Thoracic aorta (tissue), 2 donors: ENCODE measurements around the gene WDR82. TPM values are rescaled to one million over a fixed set of nuclear protein-coding genes. Genes with fewer than 3 reads are reported as not detected.

Experiments used
- ATAC-seq: fragments of 150-250 bp; one replicate; pipeline ENCODE4 v1.8.0; 2017; ENCODE audit warnings: low read depth; ENCODE audit not compliant: insufficient number of reproducible peaks, low FRiP score
- DNase-seq: peaks from one replicate; pipeline ENCODE4 v3.0.0-alpha.2; 2020; ENCODE audit warnings: low spot score
- H3K27ac ChIP-seq, 2 donors: fragments of 200-600 bp; sonication (generic); 1 replicate in 1 of 2; 2 replicates in 1 of 2; pipeline ENCODE4 v1.5.1; 2016; ENCODE audit warnings: mild to moderate bottlenecking in 2 of 2, moderate library complexity in 2 of 2
- H3K27me3 ChIP-seq: fragments of 200-600 bp; sonication (generic); replicated peaks from 2 replicates; pipeline ENCODE4 v1.6.0; 2016; ENCODE audit warnings: mild to moderate bottlenecking; ENCODE audit not compliant: insufficient read depth
- H3K36me3 ChIP-seq: fragments of 200-600 bp; sonication (generic); one replicate; pipeline ENCODE4 v1.5.1; 2016
- H3K4me1 ChIP-seq, 2 donors: fragments of 200-600 bp; sonication (generic); 1 replicate in 1 of 2; 2 replicates in 1 of 2; pipeline versions ENCODE4 v1.5.1 to v1.6.0; 2016; ENCODE audit warnings: low read depth in 2 of 2, mild to moderate bottlenecking in 1 of 2; ENCODE audit not compliant: control insufficient read depth in 1 of 2
- H3K4me3 ChIP-seq: fragments of 200-600 bp; sonication (generic); 2 replicates; pipeline ENCODE4 v1.5.1; 2016; ENCODE audit warnings: mild to moderate bottlenecking
- H3K9me3 ChIP-seq: fragments of 200-600 bp; sonication (generic); 2 replicates; pipeline ENCODE4 v1.5.1; 2016
- CTCF ChIP-seq: fragments of 200-600 bp; sonication (generic); IDR thresholded peaks from one replicate; pipeline ENCODE4 v1.5.1; 2019; ENCODE audit warnings: antibody characterized with exemption
- total RNA-seq, 2 donors: library from RNA; depleted of rRNA; stranded (reverse); fragments of >200 nt; gene quantifications; one replicate each; pipeline versions ENCODE4 v1.1.0 to v1.2.3, GENCODE V29; 2016

WDR82 gene
- total RNA-seq, 2 donors from 2014 or later: 44.5 to 66.2 TPM

- Histone ChIP-seq H3K4me3 (no peak overlapping the region), H3K9me3 (no peaks in the 10 kb centered on the region), H3K36me3 (peaks cover 11% of the 10 kb centered on the region), H3K27ac (no peak overlapping the region), H3K4me1 (peaks cover under 1 to 6% of the 10 kb centered on the region in 2 donors), H3K27me3 (no peaks in the 10 kb centered on the region)
- DNase-seq (no peak), ATAC-seq (no peak)
- TF ChIP-seq CTCF: no peak
These were observed 15.3 kb upstream of the WDR82 start for GRCh38 chr3:52293491-52294319.

- H3K4me3 ChIP-seq: no peak overlapping the region
- no peak for TF ChIP-seq CTCF
- H3K27ac ChIP-seq: no peak overlapping the region
- H3K9me3 ChIP-seq: no peaks in the 10 kb centered on the region
- peaks cover 11% of the 10 kb centered on the region for H3K36me3 ChIP-seq
- no peak for ATAC-seq
- DNase-seq: no peak
- H3K27me3 ChIP-seq: no peaks in the 10 kb centered on the region
- H3K4me1 ChIP-seq: peaks cover 3 to 12% of the 10 kb centered on the region in 2 donors
These were observed 14.0 kb upstream of the WDR82 start for GRCh38 chr3:52292247-52293065.

GRCh38 chr3:52291508-52292181, 13.2 kb upstream of the WDR82 start:
- no peaks in the 10 kb centered on the region for H3K9me3 ChIP-seq
- no peak overlapping the region for H3K4me3 ChIP-seq
- peaks cover 11% of the 10 kb centered on the region for H3K36me3 ChIP-seq
- peak; percentile 18 for TF ChIP-seq CTCF
- H3K27me3 ChIP-seq: no peaks in the 10 kb centered on the region
- DNase-seq (no peak), ATAC-seq (no peak)
- no peak overlapping the region for H3K27ac ChIP-seq
- H3K4me1 ChIP-seq: peaks cover 7 to 19% of the 10 kb centered on the region in 2 donors

GRCh38 chr3:52290596-52291507, 12.4 kb upstream of the WDR82 start:
- no peaks in the 10 kb centered on the region for H3K27me3 ChIP-seq
- DNase-seq (no peak), ATAC-seq (no peak)
- peaks cover 11% of the 10 kb centered on the region for H3K36me3 ChIP-seq
- H3K4me1 ChIP-seq: peaks cover 7 to 21% of the 10 kb centered on the region in 2 donors
- no peaks in the 10 kb centered on the region for H3K9me3 ChIP-seq
- no peak overlapping the region for H3K4me3 ChIP-seq
- TF ChIP-seq CTCF: no peak
- no peak overlapping the region for H3K27ac ChIP-seq
